GM19397 (cell line): Measurements from ENCODE around the gene USP6NL.

ENCODE experiments used
- ATAC-seq: cut with Tn5 transposase; IDR thresholded peaks from one replicate; pipeline ENCODE4 v1.9.1; 2021; ENCODE audit warnings: mild to moderate bottlenecking, moderate library complexity; ENCODE audit not compliant: unreplicated experiment

Gene USP6NL

DNA sequence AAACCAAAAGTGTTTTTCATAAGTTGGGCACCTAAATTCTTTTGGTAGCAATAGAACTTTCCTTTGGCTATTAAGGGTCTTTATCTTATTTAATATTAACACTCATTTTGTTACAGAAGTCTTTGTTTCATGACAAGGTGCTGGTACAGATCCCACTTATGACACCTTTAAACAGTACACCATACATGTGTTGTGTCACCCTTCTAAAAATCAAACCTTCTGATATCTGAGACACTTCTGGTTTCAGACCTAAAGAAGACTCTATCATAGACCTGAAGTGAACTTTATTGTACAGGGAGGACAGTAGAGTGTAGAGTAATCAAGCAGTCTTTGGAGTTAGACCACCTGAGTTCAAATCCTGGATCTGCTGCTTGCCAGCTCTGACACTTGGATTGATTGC, 5.8 kb upstream of the USP6NL start:
- ATAC-seq: no peak

DNA sequence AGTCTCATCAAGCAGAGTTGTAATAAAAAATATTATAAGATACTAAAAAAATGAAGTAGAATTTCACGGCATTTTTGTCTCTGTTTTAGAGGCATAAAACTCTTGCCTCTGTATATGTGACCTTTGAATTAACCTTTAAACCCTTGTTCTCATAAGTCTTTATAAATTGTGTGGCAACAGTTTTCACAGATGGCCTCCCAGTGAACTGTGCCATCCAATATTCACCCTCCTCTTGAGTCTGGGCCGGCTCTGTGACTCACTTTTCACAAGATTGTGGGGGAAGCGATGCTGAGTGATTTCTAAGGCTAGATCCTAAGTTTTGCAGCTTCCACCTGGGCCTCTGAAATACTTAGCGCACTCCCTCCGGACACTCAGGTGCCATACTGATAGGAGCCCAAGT, 4.6 kb upstream of the USP6NL start:
- no peak for ATAC-seq

- ATAC-seq: no peak
Measured at GRCh38 chr10:11615396-11615795, 3.9 kb upstream of the USP6NL start.

DNA sequence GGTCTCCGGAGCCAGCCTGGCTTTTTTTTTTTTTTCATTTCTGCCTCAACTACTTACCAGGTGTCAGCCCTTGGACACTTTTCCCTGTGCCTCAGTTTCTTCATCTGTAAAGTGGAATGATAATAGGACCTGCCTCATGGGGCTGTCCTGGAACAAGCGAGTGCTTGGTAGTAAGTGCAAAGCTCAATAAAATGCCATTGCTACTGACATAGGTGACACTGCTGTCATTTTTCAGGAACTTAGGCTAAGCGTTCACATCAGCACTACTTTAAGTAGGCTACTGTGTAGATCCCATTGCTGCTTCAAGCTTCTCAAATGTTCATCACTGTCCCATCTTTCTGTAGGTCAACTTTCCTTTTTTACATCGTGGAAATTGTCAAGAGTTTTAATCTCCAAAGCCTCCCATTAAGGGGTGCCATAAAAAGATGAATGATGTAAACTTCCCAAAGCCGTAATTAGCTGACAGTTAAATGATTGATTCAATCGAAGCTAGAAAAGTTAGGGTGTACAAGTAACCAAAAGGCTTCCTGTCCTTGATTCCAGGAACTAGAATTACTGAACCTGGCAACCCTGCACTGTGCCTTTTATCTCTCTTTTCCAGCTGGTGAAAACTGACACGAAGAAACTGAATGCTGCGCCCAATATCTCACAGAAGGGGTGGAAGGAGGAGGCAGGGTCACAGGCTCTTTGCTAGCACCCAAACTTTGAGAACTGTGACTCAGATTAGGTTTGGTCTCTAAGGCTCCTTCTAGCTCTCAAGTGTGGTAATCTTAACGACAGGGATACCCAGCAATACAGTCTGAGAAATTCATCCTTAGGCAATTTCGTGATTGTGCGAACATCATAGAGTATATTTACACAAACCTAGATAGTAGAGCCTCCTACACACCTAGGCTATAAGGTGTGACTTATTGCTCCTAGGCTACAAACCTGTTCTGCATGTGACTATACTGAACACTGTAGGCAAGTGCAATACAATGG, 861 bp upstream of the USP6NL start:
- ATAC-seq: no peak

- peak; percentile 10 for ATAC-seq
Measured at GRCh38 chr10:11610826-11611247, 613 bp downstream of the USP6NL start.

- ATAC-seq: no peak
Measured at GRCh38 chr10:11610166-11610825, 1.2 kb downstream of the USP6NL start.

GRCh38 chr10:11609492-11610093, 1.9 kb downstream of the USP6NL start:
- ATAC-seq: no peak

GRCh38 chr10:11609052-11609451, 2.4 kb downstream of the USP6NL start:
- no peak for ATAC-seq

- no peak for ATAC-seq
Measured at GRCh38 chr10:11608159-11609013, 3.1 kb downstream of the USP6NL start.

- no peak for ATAC-seq
Measured at GRCh38 chr10:11605807-11606408, 5.5 kb downstream of the USP6NL start.

GRCh38 chr10:11604865-11605650, 6.4 kb downstream of the USP6NL start:
- ATAC-seq: no peak

DNA sequence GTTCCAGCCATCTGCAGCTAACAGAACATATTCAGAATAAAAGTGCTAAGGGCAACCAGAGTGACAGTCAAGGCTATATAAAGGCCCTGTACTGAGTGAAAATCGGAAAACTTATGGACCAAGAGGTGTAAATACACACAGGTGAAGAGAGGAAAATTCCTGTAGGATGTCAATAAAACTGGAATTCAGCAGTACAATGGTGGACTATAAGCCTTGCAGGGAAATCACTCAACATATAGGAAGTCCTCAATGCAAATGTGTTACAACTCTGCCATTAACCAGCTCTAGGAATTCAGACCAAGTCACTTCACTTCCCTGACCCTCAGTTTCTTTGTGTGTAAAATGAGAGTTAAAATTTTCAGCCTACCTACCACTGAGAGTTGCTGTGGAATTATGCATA, 7.7 kb downstream of the USP6NL start:
- no peak for ATAC-seq

DNA sequence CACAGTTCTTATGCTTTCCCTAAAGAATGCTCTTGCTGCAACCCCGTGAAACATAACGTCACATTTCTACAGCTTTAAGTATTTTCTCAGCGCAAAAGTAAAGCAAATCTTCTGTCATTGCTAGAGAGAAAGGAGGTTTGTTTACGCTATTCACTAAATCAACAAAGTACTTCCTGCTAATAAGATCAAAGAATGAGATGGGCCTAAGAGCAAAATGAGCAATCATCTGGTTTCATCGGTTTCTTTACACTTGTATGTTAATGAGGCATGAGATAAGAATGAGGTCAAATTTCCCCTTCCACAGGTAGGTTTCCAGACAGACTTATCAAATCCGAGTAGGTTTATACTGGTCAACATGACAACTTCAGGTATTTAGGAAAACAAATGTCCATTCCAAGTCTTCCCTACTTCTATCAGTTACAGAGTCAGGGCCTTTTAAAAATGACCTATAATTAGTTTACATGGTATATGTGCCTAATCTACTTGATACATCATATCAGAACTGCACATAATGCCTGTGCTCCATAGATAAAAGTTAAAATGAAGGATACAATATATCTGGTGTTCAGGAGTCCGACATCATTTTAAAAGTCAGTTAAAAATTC, 8.4 kb downstream of the USP6NL start:
- no peak for ATAC-seq

DNA sequence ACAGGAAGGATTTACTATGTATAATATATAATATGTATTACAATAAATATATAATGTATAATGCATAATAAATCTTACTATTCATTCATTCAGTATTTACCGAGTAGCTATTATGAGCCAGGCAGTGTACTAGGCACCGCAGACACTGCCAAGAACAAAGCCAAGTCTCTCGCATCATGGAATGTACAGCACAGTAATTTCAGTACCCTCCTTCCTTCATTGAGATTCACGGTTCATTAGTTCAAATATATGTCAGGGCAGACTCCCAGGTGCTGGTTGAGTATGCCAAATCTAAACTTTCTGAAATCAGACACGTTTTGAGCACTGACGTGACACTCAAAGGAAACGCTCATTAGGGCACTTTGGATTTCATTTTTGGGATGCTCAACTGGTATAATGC, 9.1 kb downstream of the USP6NL start:
- ATAC-seq: no peak

- ATAC-seq: no peak
Measured at GRCh38 chr10:11601670-11602069, 9.8 kb downstream of the USP6NL start.

DNA sequence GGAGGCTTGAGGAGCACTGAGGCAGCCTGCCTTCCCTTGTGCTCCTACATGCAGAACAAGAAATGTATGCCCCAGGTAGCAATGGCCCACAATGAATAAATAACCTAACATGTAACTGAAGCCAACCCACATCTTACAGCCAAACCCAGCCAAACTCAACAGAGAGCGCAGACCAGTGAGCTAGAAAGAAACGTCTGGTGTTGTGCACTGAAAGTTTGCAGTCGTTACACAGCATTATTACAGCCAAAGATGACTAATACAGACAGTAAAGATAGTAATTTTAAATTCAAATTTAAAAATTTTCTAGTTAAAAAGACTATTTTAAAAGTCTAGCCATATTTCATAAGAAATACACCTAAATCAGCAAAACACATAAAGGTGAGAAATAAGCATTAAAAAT, 11.2 kb downstream of the USP6NL start:
- no peak for ATAC-seq

DNA sequence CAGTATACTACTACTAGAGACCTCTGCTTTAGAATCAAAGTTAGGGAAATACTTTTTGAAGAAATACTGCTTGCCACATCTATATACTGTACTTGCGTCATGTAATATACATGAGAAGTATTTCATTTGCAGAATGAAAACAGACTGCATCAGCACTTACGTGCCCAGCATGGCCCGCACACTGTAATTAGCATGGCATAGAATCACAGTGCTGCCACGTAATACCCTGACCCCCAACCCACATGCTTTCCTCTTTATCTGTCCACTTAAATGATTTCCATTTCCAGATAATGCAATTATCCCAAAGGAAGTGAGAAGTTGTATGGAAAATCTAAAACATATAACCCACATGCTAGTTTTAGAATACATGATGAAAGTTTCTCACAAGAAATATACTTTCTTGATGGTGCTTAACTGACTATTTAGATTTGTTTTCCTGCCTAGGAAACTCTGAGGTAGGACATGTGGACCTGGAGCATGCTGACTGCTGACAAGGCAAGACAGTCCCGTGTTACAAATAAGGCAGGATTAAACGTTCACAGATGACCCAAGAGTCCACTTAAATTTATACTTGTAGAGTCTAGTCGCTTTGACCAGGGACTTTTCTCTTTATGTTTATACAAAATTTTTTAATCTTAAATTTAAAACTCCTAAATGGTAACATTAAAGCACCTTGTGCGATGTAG, 12.6 kb downstream of the USP6NL start:
- ATAC-seq: no peak

- ATAC-seq: no peak
Measured at GRCh38 chr10:11597470-11597869, 14.0 kb downstream of the USP6NL start.

DNA sequence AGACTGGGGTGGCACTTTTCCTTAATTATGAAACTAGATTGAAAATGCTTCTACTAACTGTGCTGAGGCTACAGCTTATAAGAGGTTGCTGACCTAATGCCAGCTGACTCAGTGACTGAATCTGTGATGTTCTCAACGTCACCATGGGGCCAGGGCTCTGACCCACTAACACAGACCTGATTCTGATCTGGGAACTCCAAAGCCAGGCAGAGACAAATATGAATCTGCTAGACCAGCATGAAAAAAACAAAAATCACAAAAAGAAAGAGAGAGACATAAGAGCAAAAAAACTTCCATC, 16.1 kb downstream of the USP6NL start:
- ATAC-seq: no peak
